ENCODE data around the gene PARP11.
A peak's percentile ranks its signal among the peaks of the same experiment; 100 is the strongest.
"Not testable (repeated sequence)": the region's sequence is repeated elsewhere in the genome, so short reads cannot be mapped to it uniquely, and the experiment has no call there.

Gene PARP11

DNA sequence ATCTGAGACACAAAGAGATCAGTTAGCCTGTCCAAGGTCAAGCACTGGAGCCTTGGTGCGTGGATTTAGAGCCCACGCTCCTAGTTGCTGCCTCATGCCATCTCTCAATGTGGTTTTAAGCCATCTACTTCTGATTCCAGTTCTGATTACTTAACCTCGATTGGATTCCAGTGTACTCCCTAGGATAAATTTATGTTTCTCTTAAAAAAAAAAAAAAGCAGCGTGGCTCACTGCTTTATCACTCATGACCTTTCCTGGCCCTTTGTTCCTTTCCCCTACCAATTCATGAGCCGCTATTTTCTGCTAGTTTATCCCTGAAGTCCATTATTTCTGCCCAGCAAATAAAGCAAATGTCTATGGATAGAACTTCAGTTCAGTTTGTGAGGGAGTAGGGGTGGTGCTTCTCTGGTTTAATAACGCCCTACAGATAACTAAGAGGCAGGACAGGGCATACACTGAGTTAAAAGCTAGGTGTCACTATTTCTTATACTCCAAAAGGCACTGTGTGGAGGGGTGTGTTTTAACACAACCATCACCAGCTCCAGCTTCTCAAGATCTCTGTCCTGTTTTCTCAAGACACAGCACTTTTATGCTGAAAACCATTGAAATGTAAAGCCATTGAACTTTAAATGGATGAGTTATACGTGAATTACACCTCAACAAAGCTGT, 9.8 kb upstream of the PARP11 start:
- Histone ChIP-seq H3K27me3 (ENCODE audit: insufficient read depth, low read length) (peaks cover 11% of the 10 kb centered on the region), H3K27ac (ENCODE audit: low read depth, low read length) (no peak overlapping the region), H3K79me2 (ENCODE audit: control insufficient read depth, insufficient read depth, low read length, unreplicated experiment) (no peaks in the 10 kb centered on the region), H3K36me3 (ENCODE audit: insufficient read depth, low read length) (no peaks in the 10 kb centered on the region), H2AFZ (ENCODE audit: low read length, unreplicated experiment) (no peak overlapping the region), H3K4me1 (ENCODE audit: control insufficient read depth, insufficient read depth, low read length, unreplicated experiment) (peaks cover 11% of the 10 kb centered on the region), H3K4me3 (ENCODE audit: low read depth, low read length) (no peak overlapping the region)

DNA sequence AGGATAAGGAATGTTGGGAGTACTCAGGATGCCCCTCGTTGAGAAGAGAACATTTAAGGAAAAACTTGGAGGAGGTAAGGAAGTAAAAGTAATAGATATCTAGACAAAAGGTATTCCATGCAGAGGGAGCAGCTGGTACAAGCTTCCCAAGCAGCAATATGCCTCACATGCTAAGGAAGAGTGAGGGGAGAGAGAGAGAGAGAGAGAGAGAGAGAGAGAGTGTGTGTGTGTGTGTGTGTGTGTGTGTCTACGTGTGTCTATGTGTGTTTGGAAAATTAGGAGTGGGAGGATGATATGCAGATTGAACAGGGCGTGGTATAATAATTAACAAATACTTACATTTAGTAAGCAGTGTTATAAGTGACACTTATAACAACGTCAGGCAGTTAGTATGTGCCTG, 9.2 kb upstream of the PARP11 start:
- Histone ChIP-seq H3K4me3 (ENCODE audit: low read depth, low read length) (no peak overlapping the region), H3K4me1 (ENCODE audit: control insufficient read depth, insufficient read depth, low read length, unreplicated experiment) (peaks cover 11% of the 10 kb centered on the region), H3K79me2 (ENCODE audit: control insufficient read depth, insufficient read depth, low read length, unreplicated experiment) (no peaks in the 10 kb centered on the region), H3K27ac (ENCODE audit: low read depth, low read length) (no peak overlapping the region), H3K36me3 (ENCODE audit: insufficient read depth, low read length) (no peaks in the 10 kb centered on the region), H2AFZ (ENCODE audit: low read length, unreplicated experiment) (peak overlapping the region; percentile 33), H3K27me3 (ENCODE audit: insufficient read depth, low read length) (peaks cover 17% of the 10 kb centered on the region)

DNA sequence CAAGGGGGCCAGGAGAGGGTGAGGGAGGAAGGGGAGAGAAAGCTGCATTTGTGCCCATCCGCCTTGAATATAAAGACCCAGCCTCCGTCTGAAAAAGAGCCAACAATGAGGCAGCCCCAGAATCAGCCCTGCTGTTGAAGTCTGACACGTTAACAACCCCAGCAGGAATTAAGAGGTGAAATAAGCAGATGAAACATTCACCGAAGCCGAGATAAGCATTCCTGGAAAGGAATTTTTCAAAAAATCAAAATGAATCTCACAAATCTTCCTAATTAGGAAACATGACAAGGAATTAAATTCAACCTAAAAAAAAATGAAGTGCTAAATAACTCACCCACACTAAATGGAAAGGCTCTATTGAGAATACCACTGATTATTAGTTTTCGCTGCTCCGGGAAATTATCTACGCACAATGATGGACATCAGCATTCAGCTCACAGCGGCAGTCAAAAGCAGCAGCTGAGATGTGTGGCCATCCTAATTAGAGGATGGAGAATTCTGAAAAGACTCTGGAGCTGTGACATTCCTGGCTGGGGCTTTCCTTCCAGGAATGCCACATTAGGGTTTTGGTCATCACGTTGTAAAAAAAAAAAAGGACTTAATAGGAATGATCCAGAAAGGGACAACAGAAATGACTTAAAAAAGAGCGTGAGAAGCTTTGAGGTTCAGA, 8.2 kb upstream of the PARP11 start:
- Histone ChIP-seq H3K4me3 (ENCODE audit: low read depth, low read length) (no peak overlapping the region), H3K27ac (ENCODE audit: low read depth, low read length) (no peak overlapping the region), H2AFZ (ENCODE audit: low read length, unreplicated experiment) (no peak overlapping the region), H3K27me3 (ENCODE audit: insufficient read depth, low read length) (peaks cover 24% of the 10 kb centered on the region), H3K4me1 (ENCODE audit: control insufficient read depth, insufficient read depth, low read length, unreplicated experiment) (peaks cover 11% of the 10 kb centered on the region), H3K36me3 (ENCODE audit: insufficient read depth, low read length) (no peaks in the 10 kb centered on the region), H3K79me2 (ENCODE audit: control insufficient read depth, insufficient read depth, low read length, unreplicated experiment) (no peaks in the 10 kb centered on the region)

DNA sequence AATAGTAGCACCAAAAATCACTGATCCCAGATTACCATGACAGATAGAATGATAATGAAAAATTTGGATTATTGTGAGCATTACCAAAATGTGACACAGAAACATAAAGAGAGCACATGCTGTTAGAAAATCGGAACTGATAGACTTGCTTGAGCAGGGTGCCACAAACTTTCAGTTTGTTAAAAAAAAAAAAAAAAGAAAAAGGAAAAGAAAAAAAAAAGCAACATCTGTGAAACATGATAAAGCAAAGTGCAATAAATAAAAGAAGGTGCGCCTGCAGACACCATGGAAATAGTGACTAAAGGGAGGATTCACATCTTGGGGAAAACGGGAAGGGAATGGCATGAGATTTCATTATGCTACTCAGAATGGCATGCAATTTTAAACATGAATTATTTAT, 6.6 kb upstream of the PARP11 start:
- Histone ChIP-seq H2AFZ (ENCODE audit: low read length, unreplicated experiment) (no peak overlapping the region), H3K36me3 (ENCODE audit: insufficient read depth, low read length) (no peaks in the 10 kb centered on the region), H3K79me2 (ENCODE audit: control insufficient read depth, insufficient read depth, low read length, unreplicated experiment) (no peaks in the 10 kb centered on the region), H3K27ac (ENCODE audit: low read depth, low read length) (no peak overlapping the region), H3K4me1 (ENCODE audit: control insufficient read depth, insufficient read depth, low read length, unreplicated experiment) (peaks cover 7% of the 10 kb centered on the region), H3K27me3 (ENCODE audit: insufficient read depth, low read length) (peaks cover 28% of the 10 kb centered on the region), H3K4me3 (ENCODE audit: low read depth, low read length) (no peak overlapping the region)

DNA sequence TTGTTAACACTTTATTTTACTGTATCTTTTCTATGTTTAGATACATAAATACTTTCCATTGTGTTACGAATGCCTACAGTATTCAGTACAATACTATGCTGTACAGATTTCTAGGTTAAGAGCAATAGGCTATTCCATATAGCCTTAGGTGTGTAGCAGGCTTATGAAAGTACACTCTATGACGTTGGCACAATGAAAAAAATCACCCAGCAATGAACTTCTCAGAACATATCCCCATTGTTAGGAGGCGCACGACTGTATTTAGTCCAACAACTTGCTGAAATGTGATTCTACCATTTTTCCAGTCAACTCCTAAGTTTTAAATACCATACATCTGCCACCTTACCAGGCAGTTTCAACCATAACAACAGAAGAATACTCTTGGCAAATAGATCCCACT, 1.8 kb downstream of the PARP11 start:
- Histone ChIP-seq H3K4me1 (ENCODE audit: control insufficient read depth, insufficient read depth, low read length, unreplicated experiment) (peaks cover 4% of the 10 kb centered on the region), H3K4me3 (ENCODE audit: low read depth, low read length) (peak overlapping the region; percentile 90), H3K27ac (ENCODE audit: low read depth, low read length) (no peak overlapping the region), H3K27me3 (ENCODE audit: insufficient read depth, low read length) (peaks cover 4% of the 10 kb centered on the region; the same call in 1 of the 2 replicates), H2AFZ (ENCODE audit: low read length, unreplicated experiment) (no peak overlapping the region), H3K36me3 (ENCODE audit: insufficient read depth, low read length) (no peaks in the 10 kb centered on the region), H3K79me2 (ENCODE audit: control insufficient read depth, insufficient read depth, low read length, unreplicated experiment) (peaks cover 11% of the 10 kb centered on the region)

DNA sequence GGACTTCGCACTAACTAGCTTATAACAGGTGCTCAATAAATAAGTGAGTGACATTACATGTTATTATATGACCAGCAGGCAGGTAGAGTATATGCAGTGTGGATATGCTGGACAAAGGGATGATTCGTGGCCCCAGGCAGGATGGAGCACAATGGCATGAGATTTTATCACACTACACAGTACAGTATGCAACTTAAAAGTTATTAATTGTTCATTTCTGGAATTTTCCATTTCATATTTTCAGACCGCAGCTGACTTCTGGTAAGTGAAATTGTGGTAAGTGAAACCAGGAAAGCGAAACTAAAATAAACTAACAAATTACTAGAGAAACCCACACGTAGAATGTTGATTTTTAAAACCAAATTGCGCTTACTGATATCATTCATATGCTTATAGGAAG, 3.3 kb downstream of the PARP11 start:
- Histone ChIP-seq H2AFZ (ENCODE audit: low read length, unreplicated experiment) (no peak overlapping the region), H3K79me2 (ENCODE audit: control insufficient read depth, insufficient read depth, low read length, unreplicated experiment) (peaks cover 11% of the 10 kb centered on the region), H3K27ac (ENCODE audit: low read depth, low read length) (no peak overlapping the region)

DNA sequence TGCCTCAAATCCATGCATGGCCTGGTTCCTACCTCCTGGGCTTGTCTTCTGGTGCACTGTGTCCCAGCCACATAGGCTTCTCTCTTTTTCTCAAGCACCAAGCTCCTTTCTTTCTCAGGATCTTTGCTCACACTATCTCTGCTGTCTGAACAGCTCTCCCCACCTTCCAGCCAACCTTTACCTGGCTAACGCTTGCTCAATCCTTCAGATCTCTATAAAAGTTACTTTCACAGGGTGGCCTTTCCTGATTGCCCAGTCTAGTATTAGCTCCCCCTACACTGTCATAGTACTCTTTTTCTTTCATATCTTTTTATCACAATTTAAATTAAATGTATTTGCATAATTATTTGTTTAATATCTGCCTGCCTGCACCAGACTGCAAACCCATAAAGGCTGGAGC, 3.8 kb downstream of the PARP11 start:
- peaks cover 4% of the 10 kb centered on the region for H3K4me1 ChIP-seq (ENCODE audit: control insufficient read depth, insufficient read depth, low read length, unreplicated experiment)
- H3K79me2 ChIP-seq (ENCODE audit: control insufficient read depth, insufficient read depth, low read length, unreplicated experiment) = peaks cover 11% of the 10 kb centered on the region
- H2AFZ ChIP-seq (ENCODE audit: low read length, unreplicated experiment) = no peak overlapping the region
- no peak overlapping the region for H3K4me3 ChIP-seq (ENCODE audit: low read depth, low read length)
- no peaks in the 10 kb centered on the region; the same call in 1 of the 2 replicates for H3K36me3 ChIP-seq (ENCODE audit: insufficient read depth, low read length)
- no peaks in the 10 kb centered on the region for H3K27me3 ChIP-seq (ENCODE audit: insufficient read depth, low read length)
- H3K27ac ChIP-seq (ENCODE audit: low read depth, low read length) = no peak overlapping the region

More for the DNA sequence above, 3.3 kb downstream of the PARP11 start:
- Histone ChIP-seq H3K4me1 (ENCODE audit: control insufficient read depth, insufficient read depth, low read length, unreplicated experiment) (peaks cover 4% of the 10 kb centered on the region), H3K36me3 (ENCODE audit: insufficient read depth, low read length) (no peaks in the 10 kb centered on the region; the same call in 1 of the 2 replicates), H3K27me3 (ENCODE audit: insufficient read depth, low read length) (no peaks in the 10 kb centered on the region), H3K4me3 (ENCODE audit: low read depth, low read length) (no peak overlapping the region)

DNA sequence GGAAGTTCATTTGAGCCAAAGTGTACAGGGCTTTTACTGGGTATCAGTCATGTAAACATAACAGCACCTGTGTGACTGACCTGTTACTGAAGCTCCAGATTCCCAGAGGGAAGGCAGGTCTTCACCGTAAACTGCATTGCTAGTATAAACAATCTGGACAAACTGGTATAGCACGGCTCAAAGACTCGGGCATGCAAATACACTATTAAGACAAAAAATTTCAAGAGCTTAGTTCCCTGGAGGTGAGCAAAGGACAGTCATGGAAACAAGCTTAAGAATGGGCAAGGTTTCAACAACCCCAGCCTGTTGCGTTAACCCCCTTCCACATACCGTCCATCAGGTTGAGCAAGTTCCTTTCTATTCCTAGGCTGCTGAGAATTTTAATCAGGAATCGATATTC, 9.4 kb downstream of the PARP11 start:
- Histone ChIP-seq H3K79me2 (ENCODE audit: control insufficient read depth, insufficient read depth, low read length, unreplicated experiment) (no peaks in the 10 kb centered on the region), H2AFZ (ENCODE audit: low read length, unreplicated experiment) (no peak overlapping the region), H3K36me3 (ENCODE audit: insufficient read depth, low read length) (no peaks in the 10 kb centered on the region; the same call in 1 of the 2 replicates), H3K27ac (ENCODE audit: low read depth, low read length) (no peak overlapping the region), H3K4me1 (ENCODE audit: control insufficient read depth, insufficient read depth, low read length, unreplicated experiment) (no peaks in the 10 kb centered on the region), H3K4me3 (ENCODE audit: low read depth, low read length) (no peak overlapping the region), H3K27me3 (ENCODE audit: insufficient read depth, low read length) (no peaks in the 10 kb centered on the region)

DNA sequence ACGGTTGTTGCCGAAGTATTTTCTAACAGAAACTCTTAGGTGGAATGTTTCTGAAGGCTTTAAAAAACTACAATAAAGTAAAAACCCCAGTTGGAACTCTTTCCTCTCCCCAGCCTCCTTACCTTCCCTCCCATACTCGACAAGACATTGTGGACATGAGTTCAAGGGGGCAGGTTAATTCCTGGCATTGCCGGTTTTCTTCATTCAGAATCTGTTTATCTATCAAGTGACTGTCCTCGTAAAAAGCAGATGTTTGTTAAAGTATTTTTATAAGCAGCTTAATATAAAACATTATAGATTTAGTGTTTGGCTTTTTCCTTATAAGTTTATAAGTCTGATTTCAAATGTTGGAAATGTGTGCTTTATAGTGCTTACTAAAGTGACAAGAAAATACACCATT, 30.7 kb downstream of the PARP11 start:
- Histone ChIP-seq H3K27me3 (ENCODE audit: insufficient read depth, low read length) (no peaks in the 10 kb centered on the region), H3K36me3 (ENCODE audit: insufficient read depth, low read length) (no peaks in the 10 kb centered on the region), H3K79me2 (ENCODE audit: control insufficient read depth, insufficient read depth, low read length, unreplicated experiment) (no peaks in the 10 kb centered on the region), H3K4me3 (ENCODE audit: low read depth, low read length) (no peak overlapping the region), H3K27ac (ENCODE audit: low read depth, low read length) (no peak overlapping the region), H2AFZ (ENCODE audit: low read length, unreplicated experiment) (no peak overlapping the region), H3K4me1 (ENCODE audit: control insufficient read depth, insufficient read depth, low read length, unreplicated experiment) (no peaks in the 10 kb centered on the region)

DNA sequence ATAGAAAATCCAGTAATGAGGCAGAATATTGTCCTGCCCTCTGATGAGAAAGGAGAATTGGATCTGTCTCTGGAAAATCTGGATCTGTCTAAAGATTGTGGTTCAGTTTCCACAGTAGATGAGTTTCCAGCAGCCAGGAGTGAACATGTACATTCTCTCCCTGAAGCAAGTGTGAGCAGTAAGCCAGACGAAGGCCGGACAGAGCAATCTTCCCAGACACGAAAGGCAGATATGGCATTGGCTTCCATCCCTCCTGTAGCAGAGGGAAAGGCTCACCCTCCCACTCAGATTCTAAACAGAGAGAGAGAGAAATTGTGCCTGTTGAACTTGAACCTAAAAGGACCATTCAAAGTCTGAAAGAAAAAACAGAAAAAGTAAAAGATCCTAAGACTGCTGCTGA, 31.4 kb downstream of the PARP11 start:
- no peaks in the 10 kb centered on the region for H3K79me2 ChIP-seq (ENCODE audit: control insufficient read depth, insufficient read depth, low read length, unreplicated experiment)
- no peaks in the 10 kb centered on the region for H3K36me3 ChIP-seq (ENCODE audit: insufficient read depth, low read length)
- H2AFZ ChIP-seq (ENCODE audit: low read length, unreplicated experiment) = no peak overlapping the region
- no peak overlapping the region for H3K27ac ChIP-seq (ENCODE audit: low read depth, low read length)
- no peak overlapping the region for H3K4me3 ChIP-seq (ENCODE audit: low read depth, low read length)
- no peaks in the 10 kb centered on the region for H3K27me3 ChIP-seq (ENCODE audit: insufficient read depth, low read length)
- no peaks in the 10 kb centered on the region for H3K4me1 ChIP-seq (ENCODE audit: control insufficient read depth, insufficient read depth, low read length, unreplicated experiment)

DNA sequence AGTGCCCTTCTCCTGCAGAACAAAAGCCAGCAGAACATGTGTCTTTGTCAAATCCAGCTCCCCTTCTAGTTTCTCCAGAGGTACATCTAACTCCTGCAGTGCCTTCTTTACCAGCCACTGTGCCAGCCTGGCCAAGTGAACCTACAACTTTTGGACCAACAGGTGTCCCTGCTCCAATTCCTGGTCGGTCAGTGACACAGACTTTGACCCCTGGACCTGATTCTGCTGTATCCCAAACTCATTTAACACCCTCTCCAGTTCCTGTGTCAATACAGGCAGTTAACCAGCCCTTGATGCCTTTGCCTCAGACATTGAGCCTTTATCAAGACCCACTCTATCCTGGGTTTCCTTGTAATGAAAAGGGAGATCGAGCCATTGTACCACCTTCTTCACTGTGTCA, 32.4 kb downstream of the PARP11 start:
- H3K79me2 ChIP-seq (ENCODE audit: control insufficient read depth, insufficient read depth, low read length, unreplicated experiment); H3K36me3 ChIP-seq (ENCODE audit: insufficient read depth, low read length); H3K27me3 ChIP-seq (ENCODE audit: insufficient read depth, low read length); H3K4me1 ChIP-seq (ENCODE audit: control insufficient read depth, insufficient read depth, low read length, unreplicated experiment); H3K4me3 ChIP-seq (ENCODE audit: low read depth, low read length); H2AFZ ChIP-seq (ENCODE audit: low read length, unreplicated experiment); H3K27ac ChIP-seq (ENCODE audit: low read depth, low read length): not testable (repeated sequence)

Measured in ACC112 (cell line).